Activated B cell treated with CpG ODN at 0.5 μM for 24 hours (primary cell): ENCODE data around the gene AQP9. TPM values are rescaled to one million over a fixed set of nuclear protein-coding genes. Genes with fewer than 3 reads are reported as not detected.

Experiments used
- ATAC-seq: fragments of 200-7000 bp; cut with Tn5 transposase; one replicate; pipeline ENCODE4 v1.10.0; 2021; ENCODE audit warnings: low read depth, mild to moderate bottlenecking, moderate library complexity
- CTCF ChIA-PET: fragments of 350-600 bp; sonication (Branson Sonifier 250); formaldehyde crosslinking; loops from one replicate; lab custom pipeline; 2021; ENCODE audit warnings: antibody characterized with exemption; lab: Charles Lee
- POLR2A ChIA-PET: fragments of 350-600 bp; sonication (Branson Sonifier 250); formaldehyde crosslinking; loops from one replicate; lab custom pipeline; 2021; ENCODE audit warnings: antibody characterized with exemption; lab: Charles Lee
- DNase-seq: peaks from one replicate; pipeline ENCODE4 v3.0.0; 2022
- H3K27ac Mint-ChIP-seq: one replicate; pipeline ENCODE4 v1.8.0; 2020; ENCODE audit warnings: mixed read lengths
- H3K27me3 Mint-ChIP-seq: one replicate; pipeline ENCODE4 v1.8.0; 2021; ENCODE audit warnings: mixed read lengths
- H3K36me3 Mint-ChIP-seq: one replicate; pipeline ENCODE4 v1.8.0; 2021; ENCODE audit warnings: low read depth, mixed read lengths
- H3K4me1 Mint-ChIP-seq: one replicate; pipeline ENCODE4 v1.8.0; 2021; ENCODE audit warnings: mixed read lengths
- H3K4me3 Mint-ChIP-seq: one replicate; pipeline ENCODE4 v1.8.0; 2020; ENCODE audit warnings: mild to moderate bottlenecking, mixed read lengths
- H3K9me3 Mint-ChIP-seq: one replicate; pipeline ENCODE4 v1.8.0; 2020; ENCODE audit warnings: mixed read lengths
- CTCF ChIP-seq: fragments of 200-600 bp; IDR thresholded peaks from one replicate; pipeline ENCODE4 v1.8.0; 2022; ENCODE audit warnings: antibody characterized with exemption, mild to moderate bottlenecking
- intact Hi-C: fragments of 100-400 bp; cut with micrococcal nuclease; formaldehyde crosslinking; loops from one replicate; pipeline ENCODE4 v1.15.1; 2024
- total RNA-seq: library from RNA; stranded (reverse); gene quantifications from 2 replicates; pipeline ENCODE4 v1.2.3, GENCODE V29; 2022

Gene AQP9
- 0.10 TPM in 1 of 2 replicates, not detected in the other for total RNA-seq

GRCh38 chr15:58138106-58138505 is at the start of gene AQP9:
TSS of gene AQP9 (plus strand) at chr15:58138381. CDS start at chr15:58138566, 185 bp downstream.
- Mint-ChIP-seq H3K27me3 (peaks cover 5% of the 10 kb centered on the region), H3K4me3 (no peak within 1 kb of the TSS), H3K27ac (no peak within 1 kb of the TSS), H3K9me3 (no peaks in the 10 kb centered on the region), H3K36me3 (no peaks in the 10 kb centered on the region), H3K4me1 (no peaks in the 10 kb centered on the region)
- POLR2A ChIA-PET, result no interaction called here
- ATAC-seq, result no peak
- DNase-seq, result no peak
- CTCF ChIA-PET, result no interaction called here
- TF ChIP-seq CTCF, result no peak
- intact Hi-C loops, result no loop called here

GRCh38 chr15:58095415-58095814 is 42.8 kb upstream of the AQP9 start:
- H3K27ac Mint-ChIP-seq, result no peak overlapping the region
- intact Hi-C loops, result no loop called here

GRCh38 chr15:58096529-58097084 is 41.6 kb upstream of the AQP9 start:
- ATAC-seq (no peak), DNase-seq (no peak)
- CTCF ChIA-PET, result no interaction called here
- no peaks in the 10 kb centered on the region for H3K4me1 Mint-ChIP-seq
- peaks cover 6% of the 10 kb centered on the region for H3K27me3 Mint-ChIP-seq
- no peak overlapping the region for H3K4me3 Mint-ChIP-seq
- H3K27ac Mint-ChIP-seq, result no peak overlapping the region
- TF ChIP-seq CTCF, result no peak
- no peaks in the 10 kb centered on the region for H3K36me3 Mint-ChIP-seq
- intact Hi-C loops, result no loop called here
- H3K9me3 Mint-ChIP-seq, result peaks cover 2% of the 10 kb centered on the region
- POLR2A ChIA-PET, result no interaction called here

More at GRCh38 chr15:58095415-58095814, 42.8 kb upstream of the AQP9 start:
- H3K9me3 Mint-ChIP-seq, result peaks cover 2% of the 10 kb centered on the region
- TF ChIP-seq CTCF, result no peak
- CTCF ChIA-PET, result no interaction called here
- H3K36me3 Mint-ChIP-seq, result no peaks in the 10 kb centered on the region
- ATAC-seq (no peak), DNase-seq (no peak)
- no peak overlapping the region for H3K4me3 Mint-ChIP-seq
- H3K27me3 Mint-ChIP-seq, result peaks cover 1% of the 10 kb centered on the region
- H3K4me1 Mint-ChIP-seq, result no peaks in the 10 kb centered on the region
- POLR2A ChIA-PET, result no interaction called here

- Mint-ChIP-seq H3K27ac (no peak overlapping the region), H3K36me3 (no peaks in the 10 kb centered on the region), H3K4me3 (no peak overlapping the region), H3K27me3 (peaks cover 17% of the 10 kb centered on the region), H3K4me1 (no peaks in the 10 kb centered on the region), H3K9me3 (no peaks in the 10 kb centered on the region)
- DNase-seq, result no peak
- intact Hi-C loops, result no loop called here
- TF ChIP-seq CTCF, result no peak
- no peak for ATAC-seq
- POLR2A ChIA-PET, result no interaction called here
- CTCF ChIA-PET, result no interaction called here
Measured at GRCh38 chr15:58103482-58103881, 34.7 kb upstream of the AQP9 start.

- no peaks in the 10 kb centered on the region for H3K9me3 Mint-ChIP-seq
- ChIA-PET CTCF (no interaction called here), POLR2A (no interaction called here)
- no peaks in the 10 kb centered on the region for H3K36me3 Mint-ChIP-seq
- ATAC-seq, result no peak
- intact Hi-C loops, result no loop called here
- DNase-seq, result no peak
- TF ChIP-seq CTCF, result no peak
- peaks cover 18% of the 10 kb centered on the region for H3K27me3 Mint-ChIP-seq
- no peak overlapping the region for H3K27ac Mint-ChIP-seq
- H3K4me1 Mint-ChIP-seq, result no peaks in the 10 kb centered on the region
- H3K4me3 Mint-ChIP-seq, result no peak overlapping the region
Measured at GRCh38 chr15:58108117-58108516, 30.1 kb upstream of the AQP9 start.
